Ovary (tissue), 3 donors: ENCODE data around the gene SMAD1.

Experiments
- POLR2A ChIP-seq: fragments of 450-650 bp; IDR thresholded peaks from one replicate; pipeline ENCODE4 v1.6.1; 2017; ENCODE audit warnings: antibody characterized with exemption, mild to moderate bottlenecking, moderate library complexity
- TF ChIP-seq, protein P1 (sequence below), 3 donors: fragments of 450-650 bp in 2 of 3; fragments of 200-600 bp in 1 of 3; IDR thresholded peaks; one replicate each; pipeline versions ENCODE4 v1.5.1 to v1.8.0; 2016 to 2022; ENCODE audit warnings: antibody characterized with exemption in 3 of 3, mild to moderate bottlenecking in 1 of 3
- donor health status: DM: no; HTN: no; CAD: no.

DNA sequence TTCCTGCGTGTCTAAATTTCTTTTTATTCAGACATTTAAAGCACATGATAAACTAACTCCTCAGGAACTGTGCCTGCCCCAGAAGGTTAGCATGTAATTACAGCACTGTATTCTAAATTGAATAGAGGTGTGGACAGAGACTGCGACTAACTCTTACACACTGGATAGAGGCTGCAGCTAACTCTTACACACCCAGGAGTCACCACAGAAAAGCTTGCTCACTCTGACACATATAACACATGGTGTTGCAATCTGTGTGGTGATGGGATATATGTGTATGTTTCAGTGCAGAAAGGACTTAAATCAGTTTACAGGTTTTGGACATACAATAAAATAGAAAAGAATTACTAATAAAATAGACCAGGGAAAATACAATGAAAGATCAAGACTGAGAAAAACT is 41.5 kb downstream of the SMAD1 start:
- TF ChIP-seq, protein P1, sequence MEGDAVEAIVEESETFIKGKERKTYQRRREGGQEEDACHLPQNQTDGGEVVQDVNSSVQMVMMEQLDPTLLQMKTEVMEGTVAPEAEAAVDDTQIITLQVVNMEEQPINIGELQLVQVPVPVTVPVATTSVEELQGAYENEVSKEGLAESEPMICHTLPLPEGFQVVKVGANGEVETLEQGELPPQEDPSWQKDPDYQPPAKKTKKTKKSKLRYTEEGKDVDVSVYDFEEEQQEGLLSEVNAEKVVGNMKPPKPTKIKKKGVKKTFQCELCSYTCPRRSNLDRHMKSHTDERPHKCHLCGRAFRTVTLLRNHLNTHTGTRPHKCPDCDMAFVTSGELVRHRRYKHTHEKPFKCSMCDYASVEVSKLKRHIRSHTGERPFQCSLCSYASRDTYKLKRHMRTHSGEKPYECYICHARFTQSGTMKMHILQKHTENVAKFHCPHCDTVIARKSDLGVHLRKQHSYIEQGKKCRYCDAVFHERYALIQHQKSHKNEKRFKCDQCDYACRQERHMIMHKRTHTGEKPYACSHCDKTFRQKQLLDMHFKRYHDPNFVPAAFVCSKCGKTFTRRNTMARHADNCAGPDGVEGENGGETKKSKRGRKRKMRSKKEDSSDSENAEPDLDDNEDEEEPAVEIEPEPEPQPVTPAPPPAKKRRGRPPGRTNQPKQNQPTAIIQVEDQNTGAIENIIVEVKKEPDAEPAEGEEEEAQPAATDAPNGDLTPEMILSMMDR (IDR thresholded peaks at IDR 0.05) = no peak
- TF ChIP-seq POLR2A = no peak
